ENCODE measurements around the gene LOXL1.
"Not testable (repeated sequence)": the region's sequence is repeated elsewhere in the genome, so short reads cannot be mapped to it uniquely, and the experiment has no call there.

LOXL1 gene

DNA sequence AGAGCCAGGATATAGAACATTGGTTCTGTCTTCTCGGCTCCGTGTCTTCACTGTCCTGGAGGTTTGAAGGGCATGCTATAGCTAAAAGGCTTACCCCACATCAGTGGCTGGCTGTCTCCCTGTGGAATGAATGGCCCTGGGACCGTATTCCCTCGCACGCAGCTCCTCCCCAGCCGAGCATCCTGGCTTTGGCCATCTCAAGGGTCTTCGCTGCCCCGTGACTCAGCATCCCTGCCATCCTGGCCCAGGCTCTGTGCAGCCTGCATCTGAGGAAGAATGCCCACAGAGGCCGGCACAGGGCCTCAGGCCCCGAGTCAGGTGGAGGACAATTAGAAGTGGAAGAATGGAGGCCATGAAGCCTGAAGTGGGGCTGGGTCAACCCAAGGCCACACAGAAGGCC, 11.0 kb downstream of the LOXL1 start:
- H3K27ac ChIP-seq (ENCODE audit: low read depth, low read length): no peak overlapping the region
- H3K27me3 ChIP-seq (ENCODE audit: control insufficient read depth in 5 of 5, insufficient read depth in 4 of 5, low read length in 5 of 5): no peaks in the 10 kb centered on the region
- H3K4me3 ChIP-seq (ENCODE audit: low read depth in 1 of 5, low read length in 5 of 5): no peak overlapping the region
- peaks cover 0 to 55% (median 20%) of the 10 kb centered on the region in 5 donors for H3K4me1 ChIP-seq (ENCODE audit: control insufficient read depth in 5 of 5, insufficient read depth in 5 of 5, low read length in 5 of 5)
- H3K9me3 ChIP-seq (ENCODE audit: control insufficient read depth in 5 of 5, low read length in 5 of 5): no peaks in the 10 kb centered on the region
- peaks cover 0 to 3% (median 0%) of the 10 kb centered on the region in 5 donors for H3K36me3 ChIP-seq (ENCODE audit: control insufficient read depth in 5 of 5, insufficient read depth in 5 of 5, low read length in 5 of 5)
- no peak overlapping the region for H3K9ac ChIP-seq (ENCODE audit: low read length in 5 of 5)

DNA sequence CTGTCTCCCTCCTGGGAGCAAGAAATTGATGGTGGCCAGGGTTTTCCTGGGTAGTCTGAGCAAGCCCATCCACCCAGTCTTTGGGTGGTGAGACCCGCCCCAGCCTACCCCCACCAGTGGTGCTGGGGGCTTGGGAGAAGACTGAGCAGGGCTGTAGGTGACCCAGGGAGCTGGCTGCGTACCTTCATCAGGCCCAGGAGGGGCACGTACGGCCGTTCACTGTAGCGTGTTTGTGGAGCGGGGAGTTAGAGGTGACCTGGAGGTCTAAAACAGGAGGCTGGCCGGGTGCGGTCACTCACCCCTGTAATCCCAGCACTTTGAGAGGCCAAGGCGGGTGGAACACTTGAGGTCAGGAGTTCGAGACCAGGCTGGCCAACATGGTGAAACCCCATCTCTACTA, 11.5 kb downstream of the LOXL1 start:
- H3K36me3 ChIP-seq (ENCODE audit: control insufficient read depth in 5 of 5, insufficient read depth in 5 of 5, low read length in 5 of 5): peaks cover 0 to 1% (median 0%) of the 10 kb centered on the region in 5 donors
- no peaks in the 10 kb centered on the region for H3K27me3 ChIP-seq (ENCODE audit: control insufficient read depth in 5 of 5, insufficient read depth in 4 of 5, low read length in 5 of 5)
- no peak overlapping the region for H3K9ac ChIP-seq (ENCODE audit: low read length in 5 of 5)
- H3K27ac ChIP-seq (ENCODE audit: low read depth, low read length): no peak overlapping the region
- no peak overlapping the region for H3K4me3 ChIP-seq (ENCODE audit: low read depth in 1 of 5, low read length in 5 of 5)
- peaks cover 2 to 58% (median 20%) of the 10 kb centered on the region in 5 donors for H3K4me1 ChIP-seq (ENCODE audit: control insufficient read depth in 5 of 5, insufficient read depth in 5 of 5, low read length in 5 of 5)
- H3K9me3 ChIP-seq (ENCODE audit: control insufficient read depth in 5 of 5, low read length in 5 of 5): no peaks in the 10 kb centered on the region

DNA sequence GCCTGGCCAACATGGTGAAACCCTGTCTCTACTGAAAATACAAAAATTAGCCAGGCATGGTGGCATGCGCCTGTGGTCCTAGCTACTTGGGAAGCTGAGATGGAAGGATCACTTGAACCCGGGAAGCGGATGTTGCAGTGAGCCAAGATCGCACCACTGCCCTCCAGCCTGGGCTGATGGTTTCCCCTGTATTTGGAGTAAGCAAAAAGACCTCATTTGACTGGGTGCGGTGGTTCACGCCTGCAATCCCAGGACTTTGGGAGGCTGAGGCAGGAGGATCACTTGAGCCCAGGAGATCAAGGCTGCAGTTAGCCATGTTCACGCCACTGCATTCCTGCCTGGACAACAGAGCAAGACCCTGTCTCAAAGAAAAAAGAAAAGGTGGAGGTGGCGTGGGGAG, 12.3 kb downstream of the LOXL1 start:
- not testable (repeated sequence) for H3K27me3 ChIP-seq (ENCODE audit: control insufficient read depth in 5 of 5, insufficient read depth in 4 of 5, low read length in 5 of 5); H3K4me3 ChIP-seq (ENCODE audit: low read depth in 1 of 5, low read length in 5 of 5); H3K9me3 ChIP-seq (ENCODE audit: control insufficient read depth in 5 of 5, low read length in 5 of 5); H3K27ac ChIP-seq (ENCODE audit: low read depth, low read length); H3K9ac ChIP-seq (ENCODE audit: low read length in 5 of 5); H3K36me3 ChIP-seq (ENCODE audit: control insufficient read depth in 5 of 5, insufficient read depth in 5 of 5, low read length in 5 of 5)
- peaks cover 2 to 60% (median 20%) of the 10 kb centered on the region in 5 donors for H3K4me1 ChIP-seq (ENCODE audit: control insufficient read depth in 5 of 5, insufficient read depth in 5 of 5, low read length in 5 of 5)

DNA sequence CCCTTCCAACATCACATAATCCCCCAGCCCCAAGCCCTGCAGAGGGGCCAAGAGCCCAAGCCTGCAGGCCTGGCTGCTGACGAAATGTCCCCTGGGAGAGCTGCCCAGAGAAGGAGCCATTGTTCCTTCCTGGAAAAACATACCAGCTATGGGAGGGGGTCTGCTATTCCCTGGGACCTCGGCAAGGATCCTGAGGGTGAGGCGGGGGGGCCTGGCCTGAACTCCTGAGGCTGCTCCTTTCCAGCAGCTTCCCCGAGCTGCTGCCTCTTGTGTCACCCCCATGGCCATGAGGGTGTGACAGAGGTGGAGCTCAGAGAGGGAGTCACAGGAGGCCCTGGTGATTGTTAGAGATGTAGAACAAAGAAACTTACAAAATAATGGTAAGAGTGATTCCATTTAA, 12.9 kb downstream of the LOXL1 start:
- no peak overlapping the region for H3K4me3 ChIP-seq (ENCODE audit: low read depth in 1 of 5, low read length in 5 of 5)
- no peaks in the 10 kb centered on the region for H3K27me3 ChIP-seq (ENCODE audit: control insufficient read depth in 5 of 5, insufficient read depth in 4 of 5, low read length in 5 of 5)
- no peaks in the 10 kb centered on the region for H3K9me3 ChIP-seq (ENCODE audit: control insufficient read depth in 5 of 5, low read length in 5 of 5)
- H3K4me1 ChIP-seq (ENCODE audit: control insufficient read depth in 5 of 5, insufficient read depth in 5 of 5, low read length in 5 of 5): peaks cover 2 to 60% (median 20%) of the 10 kb centered on the region in 5 donors
- H3K36me3 ChIP-seq (ENCODE audit: control insufficient read depth in 5 of 5, insufficient read depth in 5 of 5, low read length in 5 of 5): no peaks in the 10 kb centered on the region
- H3K9ac ChIP-seq (ENCODE audit: low read length in 5 of 5): no peak overlapping the region
- no peak overlapping the region for H3K27ac ChIP-seq (ENCODE audit: low read depth, low read length)

DNA sequence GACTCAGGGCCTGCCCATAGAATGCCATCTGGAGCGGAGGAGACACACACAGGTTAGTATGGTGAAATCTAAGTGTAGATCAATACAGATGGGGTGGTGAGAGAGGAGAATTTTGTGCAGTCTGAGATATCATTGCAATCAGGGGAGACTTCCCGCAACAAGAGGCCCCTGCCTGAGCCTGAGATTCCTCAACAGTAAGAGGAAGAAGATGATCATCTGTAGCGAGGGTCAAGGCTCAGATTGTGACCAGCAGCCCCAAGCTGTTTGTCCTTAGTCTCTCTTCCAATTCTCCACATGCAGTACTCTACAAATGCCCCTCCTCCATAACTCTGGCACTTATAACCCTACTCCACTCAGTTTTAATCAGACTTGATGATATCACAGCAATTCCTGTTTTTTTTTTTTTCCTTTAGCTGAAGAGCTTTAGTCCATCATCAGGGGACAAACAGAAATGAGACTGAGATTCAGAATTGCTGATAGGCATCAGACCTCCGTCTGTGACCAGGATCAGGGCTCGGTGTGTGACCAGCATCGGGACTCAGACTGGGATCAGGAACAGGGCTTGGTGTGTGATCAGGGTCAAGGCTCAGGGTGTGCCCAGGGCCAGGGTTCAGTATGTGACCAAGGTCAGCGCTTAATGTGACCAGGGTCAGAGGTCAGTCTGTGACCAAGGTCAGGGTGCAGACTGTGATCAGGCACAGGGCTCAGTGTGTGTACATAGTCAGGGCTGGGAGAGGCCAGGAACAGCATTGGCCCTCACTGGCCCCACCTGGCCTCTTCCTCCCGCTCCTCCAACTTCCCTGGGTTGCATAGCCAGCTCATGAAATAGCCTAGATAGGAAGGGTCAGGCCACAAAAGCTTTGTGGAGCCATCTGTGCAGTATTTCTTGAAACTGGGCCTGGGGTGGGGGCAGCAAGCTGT, 14.1 kb downstream of the LOXL1 start:
- no peak overlapping the region for H3K27ac ChIP-seq (ENCODE audit: low read depth, low read length)
- H3K9ac ChIP-seq (ENCODE audit: low read length in 5 of 5): no peak overlapping the region
- no peaks in the 10 kb centered on the region for H3K36me3 ChIP-seq (ENCODE audit: control insufficient read depth in 5 of 5, insufficient read depth in 5 of 5, low read length in 5 of 5)
- no peaks in the 10 kb centered on the region for H3K27me3 ChIP-seq (ENCODE audit: control insufficient read depth in 5 of 5, insufficient read depth in 4 of 5, low read length in 5 of 5)
- H3K9me3 ChIP-seq (ENCODE audit: control insufficient read depth in 5 of 5, low read length in 5 of 5): no peaks in the 10 kb centered on the region
- peaks cover 6 to 61% (median 29%) of the 10 kb centered on the region in 5 donors for H3K4me1 ChIP-seq (ENCODE audit: control insufficient read depth in 5 of 5, insufficient read depth in 5 of 5, low read length in 5 of 5)
- H3K4me3 ChIP-seq (ENCODE audit: low read depth in 1 of 5, low read length in 5 of 5): no peak overlapping the region

DNA sequence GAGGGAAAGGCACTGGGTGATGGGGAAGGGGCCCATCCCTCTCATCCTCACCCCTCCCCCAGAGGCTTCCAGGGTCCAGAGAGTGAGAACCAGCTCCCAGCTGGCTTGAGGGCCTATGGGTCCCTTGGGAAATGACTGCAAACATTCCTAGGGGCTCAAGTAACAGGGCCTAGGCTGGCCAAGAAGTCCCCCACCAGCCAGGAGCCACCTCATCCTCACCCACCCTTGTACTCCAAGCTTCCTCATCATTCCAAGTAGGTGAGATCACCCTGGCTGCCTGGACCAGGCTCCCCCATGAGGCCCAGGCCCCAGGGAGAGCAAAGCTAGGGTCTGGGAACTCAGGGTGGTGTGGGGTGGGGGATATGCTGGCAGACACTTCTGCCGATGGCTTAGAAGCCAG, 14.8 kb downstream of the LOXL1 start:
- H3K9ac ChIP-seq (ENCODE audit: low read length in 5 of 5): no peak overlapping the region
- peaks cover 6 to 54% (median 29%) of the 10 kb centered on the region in 5 donors for H3K4me1 ChIP-seq (ENCODE audit: control insufficient read depth in 5 of 5, insufficient read depth in 5 of 5, low read length in 5 of 5)

DNA sequence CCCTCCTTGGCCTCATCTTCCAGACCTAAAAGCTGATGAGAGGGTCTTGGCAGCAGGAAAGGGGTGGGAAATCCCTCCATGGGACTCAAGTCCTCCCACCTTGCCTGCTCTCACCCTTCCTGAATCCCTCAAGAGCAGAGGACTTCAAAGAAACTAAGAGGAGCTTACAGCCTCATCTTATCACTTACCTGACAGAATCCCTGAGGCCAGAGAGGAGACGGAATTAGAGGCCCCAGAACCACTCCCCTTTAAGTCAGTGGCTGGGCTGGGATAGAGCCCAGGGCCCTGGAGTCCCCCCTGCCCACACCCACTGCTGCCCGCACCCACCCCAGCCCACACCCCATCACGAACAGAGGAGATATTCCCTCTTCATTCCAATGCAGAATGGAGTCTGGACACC, 15.2 kb downstream of the LOXL1 start:
- Histone ChIP-seq H3K9me3 (ENCODE audit: control insufficient read depth in 5 of 5, low read length in 5 of 5) (no peaks in the 10 kb centered on the region), H3K27me3 (ENCODE audit: control insufficient read depth in 5 of 5, insufficient read depth in 4 of 5, low read length in 5 of 5) (no peaks in the 10 kb centered on the region), H3K27ac (ENCODE audit: low read depth, low read length) (no peak overlapping the region), H3K36me3 (ENCODE audit: control insufficient read depth in 5 of 5, insufficient read depth in 5 of 5, low read length in 5 of 5) (peaks cover 0 to 2% (median 0%) of the 10 kb centered on the region in 5 donors), H3K4me3 (ENCODE audit: low read depth in 1 of 5, low read length in 5 of 5) (no peak overlapping the region), H3K4me1 (ENCODE audit: control insufficient read depth in 5 of 5, insufficient read depth in 5 of 5, low read length in 5 of 5) (peaks cover 6 to 50% (median 25%) of the 10 kb centered on the region in 5 donors), H3K9ac (ENCODE audit: low read length in 5 of 5) (no peak overlapping the region)

More for the DNA sequence above, 14.8 kb downstream of the LOXL1 start:
- H3K27me3 ChIP-seq (ENCODE audit: control insufficient read depth in 5 of 5, insufficient read depth in 4 of 5, low read length in 5 of 5): no peaks in the 10 kb centered on the region
- no peak overlapping the region for H3K4me3 ChIP-seq (ENCODE audit: low read depth in 1 of 5, low read length in 5 of 5)
- H3K27ac ChIP-seq (ENCODE audit: low read depth, low read length): no peak overlapping the region
- H3K36me3 ChIP-seq (ENCODE audit: control insufficient read depth in 5 of 5, insufficient read depth in 5 of 5, low read length in 5 of 5): no peaks in the 10 kb centered on the region
- H3K9me3 ChIP-seq (ENCODE audit: control insufficient read depth in 5 of 5, low read length in 5 of 5): no peaks in the 10 kb centered on the region

DNA sequence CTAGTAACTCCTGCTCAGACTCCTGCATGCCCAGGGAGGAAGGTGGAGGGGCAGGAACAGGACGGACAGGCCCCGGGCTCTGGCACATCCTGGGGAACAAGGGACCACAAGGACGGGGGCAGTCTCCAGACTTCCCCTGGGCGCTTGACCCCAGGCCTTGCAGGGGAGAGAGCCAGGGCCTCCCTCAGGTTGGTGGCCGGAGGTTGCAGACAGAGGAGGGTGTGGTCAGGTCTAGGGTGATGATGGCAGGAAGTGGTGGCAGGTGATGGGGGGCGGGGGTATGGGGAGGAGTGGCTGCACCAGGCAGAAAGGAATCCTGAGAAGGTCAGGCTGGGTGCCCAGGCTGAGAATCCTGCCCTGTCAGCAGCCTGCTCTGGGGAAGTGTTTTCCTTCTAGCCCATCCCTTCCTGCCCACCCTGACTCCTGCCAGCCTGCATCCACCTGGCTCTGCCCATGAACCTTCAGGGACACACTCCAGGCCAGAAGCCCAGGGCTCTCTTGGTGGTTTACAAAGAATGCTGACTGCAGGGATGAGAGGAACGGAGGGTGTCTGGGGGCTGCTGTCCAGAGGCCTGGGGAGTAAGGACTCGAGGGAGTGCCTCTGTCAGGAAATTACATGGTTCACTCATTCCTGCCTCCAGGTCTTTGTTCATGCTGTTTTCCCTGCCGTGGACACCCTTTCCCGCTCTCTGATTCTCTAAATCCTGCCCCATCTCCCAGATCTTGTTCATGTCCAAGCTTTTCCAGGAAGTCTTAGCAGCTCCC, 15.8 kb downstream of the LOXL1 start:
- peaks cover 0 to 8% (median 4%) of the 10 kb centered on the region in 5 donors for H3K36me3 ChIP-seq (ENCODE audit: control insufficient read depth in 5 of 5, insufficient read depth in 5 of 5, low read length in 5 of 5)
- H3K9me3 ChIP-seq (ENCODE audit: control insufficient read depth in 5 of 5, low read length in 5 of 5): no peaks in the 10 kb centered on the region
- H3K9ac ChIP-seq (ENCODE audit: low read length in 5 of 5): peak overlapping the region in 1 of 5 donors; percentile 17
- H3K4me1 ChIP-seq (ENCODE audit: control insufficient read depth in 5 of 5, insufficient read depth in 5 of 5, low read length in 5 of 5): peaks cover 6 to 48% (median 23%) of the 10 kb centered on the region in 5 donors
- no peak overlapping the region for H3K27ac ChIP-seq (ENCODE audit: low read depth, low read length)
- no peak overlapping the region for H3K4me3 ChIP-seq (ENCODE audit: low read depth in 1 of 5, low read length in 5 of 5)
- H3K27me3 ChIP-seq (ENCODE audit: control insufficient read depth in 5 of 5, insufficient read depth in 4 of 5, low read length in 5 of 5): no peaks in the 10 kb centered on the region

DNA sequence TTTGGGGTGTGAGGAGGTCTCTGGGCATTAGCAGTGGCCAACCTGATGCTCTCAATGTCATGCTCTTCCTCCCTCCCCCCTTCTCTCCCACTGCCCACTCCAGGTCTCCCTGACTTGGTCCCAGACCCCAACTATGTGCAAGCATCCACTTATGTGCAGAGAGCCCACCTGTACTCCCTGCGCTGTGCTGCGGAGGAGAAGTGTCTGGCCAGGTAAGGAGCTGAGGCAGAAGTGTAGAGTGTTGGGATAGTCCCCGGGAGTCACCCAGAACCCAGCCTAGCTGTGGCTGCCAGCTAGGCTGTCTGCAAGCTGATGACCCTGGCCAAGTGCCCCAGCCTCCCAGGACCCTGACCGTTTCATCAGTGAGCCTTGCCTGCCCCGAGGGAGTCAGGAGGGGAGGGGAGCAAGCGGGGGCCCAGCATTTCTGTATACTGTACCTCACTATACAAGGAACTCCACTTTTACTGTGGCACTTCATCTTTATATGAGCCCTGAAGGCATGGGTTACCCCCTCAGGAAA, 16.5 kb downstream of the LOXL1 start:
- no peak overlapping the region for H3K4me3 ChIP-seq (ENCODE audit: low read depth in 1 of 5, low read length in 5 of 5)
- H3K27me3 ChIP-seq (ENCODE audit: control insufficient read depth in 5 of 5, insufficient read depth in 4 of 5, low read length in 5 of 5): no peaks in the 10 kb centered on the region
- peaks cover 6 to 48% (median 23%) of the 10 kb centered on the region in 5 donors for H3K4me1 ChIP-seq (ENCODE audit: control insufficient read depth in 5 of 5, insufficient read depth in 5 of 5, low read length in 5 of 5)
- no peaks in the 10 kb centered on the region for H3K9me3 ChIP-seq (ENCODE audit: control insufficient read depth in 5 of 5, low read length in 5 of 5)
- no peak overlapping the region for H3K9ac ChIP-seq (ENCODE audit: low read length in 5 of 5)
- H3K27ac ChIP-seq (ENCODE audit: low read depth, low read length): no peak overlapping the region
- H3K36me3 ChIP-seq (ENCODE audit: control insufficient read depth in 5 of 5, insufficient read depth in 5 of 5, low read length in 5 of 5): peaks cover 0 to 15% (median 12%) of the 10 kb centered on the region in 5 donors

All from subcutaneous abdominal adipose tissue (tissue), 5 donors.